Sigmoid colon (tissue), 7 donors: ENCODE data around the gene APBB2. TPM values are rescaled to one million over a fixed set of nuclear protein-coding genes. Genes with fewer than 3 reads are reported as not detected.

Experiments used
- DNase-seq: peaks from one replicate; pipeline ENCODE4 v3.0.0-alpha.2; 2019
- H3K27ac ChIP-seq, 4 donors: fragments of 200-600 bp; sonication (generic); one replicate each; pipeline ENCODE4 v1.5.1; 2016 to 2019; ENCODE audit warnings: mild to moderate bottlenecking in 1 of 4
- H3K27me3 ChIP-seq, 3 donors: fragments of 200-600 bp; sonication (generic); one replicate each; pipeline ENCODE4 v1.5.1; 2019; ENCODE audit warnings: mild to moderate bottlenecking in 1 of 3
- H3K36me3 ChIP-seq, 4 donors: fragments of 200-600 bp; sonication (generic); one replicate each; pipeline ENCODE4 v1.5.1; 2016 to 2019
- H3K4me1 ChIP-seq, 4 donors: fragments of 200-600 bp; sonication (generic); one replicate each; pipeline ENCODE4 v1.5.1; 2017 to 2019
- H3K4me3 ChIP-seq, 4 donors: fragments of 200-600 bp; sonication (generic); one replicate each; pipeline ENCODE4 v1.5.1; 2017 to 2019; ENCODE audit warnings: mild to moderate bottlenecking in 2 of 4, moderate library complexity in 1 of 4
- H3K9me3 ChIP-seq, 4 donors: fragments of 200-600 bp in 3 of 4; sonication (generic) in 3 of 4; one replicate each; pipeline versions ENCODE4 v1.5.1 to v1.6.1; 2013 to 2019
- EP300 ChIP-seq, 4 donors: sonication (generic); formaldehyde crosslinking; IDR thresholded peaks; one replicate each; pipeline ENCODE4 v1.6.1; 2017; ENCODE audit warnings: antibody characterized with exemption in 4 of 4
- POLR2A ChIP-seq, 2 donors: fragments of 450-650 bp; IDR thresholded peaks; one replicate each; pipeline ENCODE4 v1.6.1; 2016; ENCODE audit warnings: antibody characterized with exemption in 2 of 2, mild to moderate bottlenecking in 2 of 2, moderate library complexity in 2 of 2
- POLR2AphosphoS5 ChIP-seq, 4 donors: sonication (generic); formaldehyde crosslinking; IDR thresholded peaks; one replicate each; pipeline ENCODE4 v1.6.1; 2017; ENCODE audit warnings: antibody characterized with exemption in 4 of 4
- WGBS, 2 donors: extraction: QIAGEN DNeasy Blood & Tissue Kit; methylation state at CpG; one replicate each; pipeline ENCODE4 v1.1.7; 2013; 5-methylcytosine and 5-hydroxymethylcytosine counted together
- intact Hi-C: fragments of 100-400 bp; cut with DNase I; formaldehyde crosslinking; loops from one replicate; pipeline ENCODE4 v1.15.1; 2023
- polyA plus RNA-seq, 3 donors: library from polyadenylated mRNA; stranded (reverse); fragments of 200-250 nt; gene quantifications; one replicate each; pipeline ENCODE4 v1.2.3, GENCODE V29; 2013
- total RNA-seq, 4 donors: library from RNA; depleted of rRNA; stranded (reverse); fragments of >200 nt; gene quantifications; one replicate each; pipeline ENCODE4 v1.1.0, GENCODE V29; 2016
- TF ChIP-seq, protein P1 (sequence below), 4 experiments: fragments of 450-650 bp in 3 of 4; fragments of 200-600 bp in 1 of 4; IDR thresholded peaks; one replicate each; pipeline ENCODE4 v1.5.1; 2016 to 2019; ENCODE audit warnings: antibody characterized with exemption in 4 of 4, mild to moderate bottlenecking in 3 of 4, moderate library complexity in 2 of 4
- donor health status: healthy with polysubstance abuse.
- donor health status: Bipolar disorder and iron deficiency.
- donor health status: healthy.

Gene APBB2
- total and polyA plus RNA-seq, 7 donors, result 7.8 to 108 (median 69.1) TPM

DNA sequence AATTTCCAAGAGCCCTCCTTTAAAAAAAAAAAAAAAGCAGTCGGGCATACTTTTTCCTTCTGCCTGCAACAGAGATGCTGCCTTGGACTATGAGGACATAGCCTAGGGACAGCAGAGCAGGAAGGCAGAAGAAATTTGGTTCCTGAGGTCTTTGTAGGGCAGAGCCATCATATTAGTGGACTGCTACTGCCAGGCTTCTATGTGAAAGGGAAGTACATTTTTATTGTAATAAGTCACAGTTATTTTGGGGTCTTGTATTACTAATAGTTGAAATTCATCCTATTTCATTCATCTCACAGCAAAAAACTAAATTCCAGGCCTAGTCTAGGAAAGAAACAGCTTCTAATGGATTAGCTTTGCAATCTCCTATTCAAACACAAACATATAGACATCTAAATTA is 253.4 kb downstream of the APBB2 start:
- no peak for DNase-seq
- intact Hi-C loops, result no loop called here
- peaks cover 0 to 18% (median 4%) of the 10 kb centered on the region in 4 donors for H3K4me1 ChIP-seq
- no peaks in the 10 kb centered on the region for H3K36me3 ChIP-seq
- 95 to 98% methylated on average over 1 of the region's 1 CpG for WGBS, 2 donors
- H3K27ac ChIP-seq, result no peak overlapping the region
- no peaks in the 10 kb centered on the region for H3K27me3 ChIP-seq
- no peaks in the 10 kb centered on the region for H3K9me3 ChIP-seq
- no peak overlapping the region for H3K4me3 ChIP-seq
- no peak for TF ChIP-seq POLR2AphosphoS5 (IDR thresholded peaks at IDR 0.05)
- TF ChIP-seq, protein P1, sequence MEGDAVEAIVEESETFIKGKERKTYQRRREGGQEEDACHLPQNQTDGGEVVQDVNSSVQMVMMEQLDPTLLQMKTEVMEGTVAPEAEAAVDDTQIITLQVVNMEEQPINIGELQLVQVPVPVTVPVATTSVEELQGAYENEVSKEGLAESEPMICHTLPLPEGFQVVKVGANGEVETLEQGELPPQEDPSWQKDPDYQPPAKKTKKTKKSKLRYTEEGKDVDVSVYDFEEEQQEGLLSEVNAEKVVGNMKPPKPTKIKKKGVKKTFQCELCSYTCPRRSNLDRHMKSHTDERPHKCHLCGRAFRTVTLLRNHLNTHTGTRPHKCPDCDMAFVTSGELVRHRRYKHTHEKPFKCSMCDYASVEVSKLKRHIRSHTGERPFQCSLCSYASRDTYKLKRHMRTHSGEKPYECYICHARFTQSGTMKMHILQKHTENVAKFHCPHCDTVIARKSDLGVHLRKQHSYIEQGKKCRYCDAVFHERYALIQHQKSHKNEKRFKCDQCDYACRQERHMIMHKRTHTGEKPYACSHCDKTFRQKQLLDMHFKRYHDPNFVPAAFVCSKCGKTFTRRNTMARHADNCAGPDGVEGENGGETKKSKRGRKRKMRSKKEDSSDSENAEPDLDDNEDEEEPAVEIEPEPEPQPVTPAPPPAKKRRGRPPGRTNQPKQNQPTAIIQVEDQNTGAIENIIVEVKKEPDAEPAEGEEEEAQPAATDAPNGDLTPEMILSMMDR (IDR thresholded peaks at IDR 0.05), result no peak
- no peak for TF ChIP-seq POLR2A (IDR thresholded peaks at IDR 0.05)
- TF ChIP-seq EP300 (IDR thresholded peaks at IDR 0.05), result no peak

DNA sequence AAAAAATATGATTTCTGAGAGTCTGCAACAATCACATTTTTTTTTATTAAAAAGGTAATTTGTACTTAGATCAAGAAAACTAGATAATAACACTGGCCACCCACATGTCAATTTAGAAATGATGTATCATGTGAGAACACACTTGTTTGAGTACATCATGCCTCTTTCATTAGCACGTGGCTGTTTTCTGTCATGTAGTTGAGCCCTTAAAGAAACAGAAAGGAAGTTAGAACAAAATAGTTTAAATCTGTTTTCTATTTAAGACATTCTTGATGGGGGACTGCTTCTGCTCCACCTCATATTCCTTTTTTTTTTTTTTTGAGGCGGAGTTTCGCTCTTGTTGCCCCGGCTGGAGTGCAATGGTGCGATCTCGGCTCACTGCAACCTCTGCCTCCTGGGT is 257.1 kb downstream of the APBB2 start:
- no peak for DNase-seq
- TF ChIP-seq POLR2A (IDR thresholded peaks at IDR 0.05) (no peak), EP300 (IDR thresholded peaks at IDR 0.05) (no peak), POLR2AphosphoS5 (IDR thresholded peaks at IDR 0.05) (no peak)
- TF ChIP-seq, protein P1 (IDR thresholded peaks at IDR 0.05), result no peak
- Histone ChIP-seq H3K27me3 (no peaks in the 10 kb centered on the region), H3K36me3 (no peaks in the 10 kb centered on the region), H3K27ac (no peak overlapping the region), H3K9me3 (no peaks in the 10 kb centered on the region), H3K4me3 (no peak overlapping the region), H3K4me1 (peaks cover 0 to 33% (median 18%) of the 10 kb centered on the region in 4 donors)
- intact Hi-C loops, result no loop called here
- WGBS, 2 donors, result 94 to 95% methylated on average over 6 of the region's 6 CpGs

DNA sequence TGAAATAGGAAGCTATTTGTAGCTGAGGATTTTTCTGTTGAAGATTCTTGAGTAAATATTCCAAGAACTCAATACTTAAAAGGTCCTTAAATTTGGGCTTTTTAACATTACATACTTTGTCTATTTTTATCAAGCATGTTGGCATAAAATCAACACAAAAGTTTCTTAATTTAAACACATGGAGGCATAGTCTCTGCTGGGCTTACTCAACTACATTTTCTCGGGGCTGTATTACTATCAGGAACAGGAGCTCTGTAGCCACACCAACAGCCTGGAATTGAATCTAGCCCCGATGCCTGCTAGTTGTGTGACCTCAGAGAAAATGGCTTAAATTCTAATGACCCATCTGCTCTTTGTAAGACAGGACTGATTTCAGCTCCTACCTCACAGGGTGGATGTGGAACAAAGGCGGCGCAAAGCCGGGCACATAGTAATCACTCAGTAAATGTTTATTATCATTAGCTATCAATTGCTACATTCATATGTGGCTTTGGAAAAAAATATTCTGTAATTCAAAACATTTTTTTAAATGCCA is 257.6 kb downstream of the APBB2 start:
- Histone ChIP-seq H3K4me1 (peaks cover 0 to 33% (median 18%) of the 10 kb centered on the region in 4 donors), H3K9me3 (no peaks in the 10 kb centered on the region), H3K4me3 (no peak overlapping the region), H3K36me3 (no peaks in the 10 kb centered on the region), H3K27me3 (no peaks in the 10 kb centered on the region), H3K27ac (peak overlapping the region in 1 of 4 donors; percentile 50)
- TF ChIP-seq POLR2AphosphoS5 (IDR thresholded peaks at IDR 0.05), result no peak
- TF ChIP-seq EP300 (IDR thresholded peaks at IDR 0.05), result no peak
- TF ChIP-seq, protein P1 (IDR thresholded peaks at IDR 0.05), result no peak
- TF ChIP-seq POLR2A (IDR thresholded peaks at IDR 0.05), result no peak
- WGBS, 2 donors, result 92 to 96% methylated on average over 5 of the region's 5 CpGs
- intact Hi-C loops, result no loop called here
- DNase-seq, result no peak

DNA sequence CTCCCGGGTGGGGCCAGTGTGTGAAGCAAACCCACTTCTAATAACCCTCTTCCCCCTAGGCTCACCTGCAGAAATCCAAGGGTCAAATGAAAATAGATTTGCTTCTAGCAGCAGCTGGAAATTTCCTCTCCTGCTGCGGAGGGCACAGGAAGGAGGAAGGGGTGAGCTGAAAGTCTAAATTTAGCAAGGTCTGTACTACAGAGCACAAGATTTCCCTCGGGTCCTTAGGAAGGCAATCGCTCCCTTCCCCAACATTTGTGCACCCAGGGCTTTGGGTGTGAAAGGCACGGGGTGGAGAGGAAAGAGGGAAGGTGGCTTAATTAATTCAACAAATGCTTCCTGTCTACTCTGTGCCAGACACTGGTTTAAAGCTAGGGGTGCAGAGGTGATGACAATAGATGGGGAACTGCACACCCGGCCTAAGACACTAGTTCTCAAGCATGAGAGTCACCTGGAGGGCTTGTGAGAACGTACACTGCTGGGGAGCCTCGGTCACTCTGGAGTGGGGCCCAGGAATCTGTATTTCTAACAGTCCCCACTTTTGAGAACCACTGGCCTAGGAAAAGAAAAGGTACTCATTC is 260.2 kb downstream of the APBB2 start:
- DNase-seq, result no peak
- peaks cover 0 to 33% (median 18%) of the 10 kb centered on the region in 4 donors for H3K4me1 ChIP-seq

More for the DNA sequence above, 260.2 kb downstream of the APBB2 start:
- Histone ChIP-seq H3K4me3 (no peak overlapping the region), H3K36me3 (no peaks in the 10 kb centered on the region), H3K27ac (peak overlapping the region; percentile 59 to 68 (median 67)), H3K27me3 (no peaks in the 10 kb centered on the region), H3K9me3 (no peaks in the 10 kb centered on the region)
- WGBS, 2 donors, result 57 to 77% methylated on average over 8 of the region's 8 CpGs
- TF ChIP-seq POLR2A (IDR thresholded peaks at IDR 0.05), result no peak
- TF ChIP-seq POLR2AphosphoS5 (IDR thresholded peaks at IDR 0.05), result no peak
- TF ChIP-seq, protein P1 (IDR thresholded peaks at IDR 0.05), result no peak
- TF ChIP-seq EP300 (IDR thresholded peaks at IDR 0.05), result no peak
- intact Hi-C loops, result no loop called here
